Eye (tissue), 1 donor: ENCODE results near the gene NCKAP5.

Experiments used
- DNase-seq: peaks from one replicate; pipeline ENCODE4 v3.0.0-alpha.2; 2015

Gene NCKAP5

GRCh38 chr2:133193544-133194361 is 374.5 kb downstream of the NCKAP5 start:
- no peak for DNase-seq

- DNase-seq, result no peak
Observed at GRCh38 chr2:133192028-133192427, 376.2 kb downstream of the NCKAP5 start.

GRCh38 chr2:133177196-133177595 is 391.1 kb downstream of the NCKAP5 start:
- no peak for DNase-seq

GRCh38 chr2:133175926-133176325 is 392.3 kb downstream of the NCKAP5 start:
- DNase-seq, result no peak

GRCh38 chr2:133173224-133173623 is 395.0 kb downstream of the NCKAP5 start:
- DNase-seq, result no peak

- DNase-seq, result peak; percentile 92
Observed at GRCh38 chr2:133171393-133172004, 396.8 kb downstream of the NCKAP5 start.

- peak; percentile 35 for DNase-seq
Observed at GRCh38 chr2:133169274-133169912, 398.9 kb downstream of the NCKAP5 start.

GRCh38 chr2:133167990-133168389 is 400.3 kb downstream of the NCKAP5 start:
- no peak for DNase-seq

- DNase-seq, result no peak
Observed at GRCh38 chr2:133167223-133167622, 401.0 kb downstream of the NCKAP5 start.

GRCh38 chr2:133166031-133166430 is 402.2 kb downstream of the NCKAP5 start:
- DNase-seq, result no peak

GRCh38 chr2:133163111-133163510 is 405.2 kb downstream of the NCKAP5 start:
- peak; percentile 23 for DNase-seq

- DNase-seq, result no peak
Observed at GRCh38 chr2:133158442-133158841, 409.8 kb downstream of the NCKAP5 start.

GRCh38 chr2:133158024-133158423 is 410.2 kb downstream of the NCKAP5 start:
- DNase-seq, result no peak

GRCh38 chr2:133157141-133157540 is 411.1 kb downstream of the NCKAP5 start:
- no peak for DNase-seq

GRCh38 chr2:133152801-133153200 is 415.5 kb downstream of the NCKAP5 start:
- no peak for DNase-seq

- DNase-seq, result no peak
Observed at GRCh38 chr2:133148187-133148586, 420.1 kb downstream of the NCKAP5 start.

- no peak for DNase-seq
Observed at GRCh38 chr2:133146893-133147292, 421.4 kb downstream of the NCKAP5 start.

- no peak for DNase-seq
Observed at GRCh38 chr2:133143645-133144044, 424.6 kb downstream of the NCKAP5 start.

- DNase-seq, result no peak
Observed at GRCh38 chr2:133142087-133142486, 426.2 kb downstream of the NCKAP5 start.

GRCh38 chr2:133140620-133141019 is 427.6 kb downstream of the NCKAP5 start:
- no peak for DNase-seq

GRCh38 chr2:133139847-133140533 is 428.3 kb downstream of the NCKAP5 start:
- no peak for DNase-seq

- DNase-seq, result no peak
Observed at GRCh38 chr2:133138693-133139092, 429.6 kb downstream of the NCKAP5 start.

GRCh38 chr2:133135035-133135654 is 433.1 kb downstream of the NCKAP5 start:
- DNase-seq, result no peak
